ENCODE results near the gene SPDEF.

The SPDEF gene

GRCh38 chr6:34556031-34556471 lies at the start of gene SPDEF:
Gene SPDEF, minus strand, starts transcription at chr6:34556329. Its CDS starts 11,874 bp downstream, at chr6:34544455.
- no peak for TF ChIP-seq CTCF (conservative IDR thresholded peaks at IDR 0.05; ENCODE audit: low read depth)
- ChIA-PET CTCF (interaction anchor here (0.7 kb wide), 2 partner anchors 151 to 414 kb away, joined by 3 to 5 read pairs; no protein-coding TSS in a partner anchor), POLR2A (ENCODE audit: low non-redundant PET) (no interaction called here)
- no peak within 1 kb of the TSS for H3K27ac ChIP-seq
- no peak for DNase-seq (ENCODE audit: low spot score)

GRCh38 chr6:34603707-34604106 lies 47.6 kb upstream of the SPDEF start:
- DNase-seq (ENCODE audit: low spot score) = no peak

GRCh38 chr6:34602318-34603111 lies 46.4 kb upstream of the SPDEF start:
- H3K27ac ChIP-seq = no peak overlapping the region
- no peak for TF ChIP-seq CTCF (conservative IDR thresholded peaks at IDR 0.05; ENCODE audit: low read depth)
- ChIA-PET POLR2A (ENCODE audit: low non-redundant PET) (no interaction called here), CTCF (interaction anchor here (0.6 kb wide), 1 partner anchor 439 kb away, joined by 3 read pairs; no protein-coding TSS in a partner anchor)
- peak; percentile 18 for DNase-seq (ENCODE audit: low spot score)

More at GRCh38 chr6:34603707-34604106, 47.6 kb upstream of the SPDEF start:
- no peak overlapping the region for H3K27ac ChIP-seq
- CTCF ChIA-PET = no interaction called here
- TF ChIP-seq CTCF (conservative IDR thresholded peaks at IDR 0.05; ENCODE audit: low read depth) = no peak
- POLR2A ChIA-PET (ENCODE audit: low non-redundant PET) = no interaction called here

- ChIA-PET POLR2A (ENCODE audit: low non-redundant PET) (no interaction called here), CTCF (interaction anchor here (0.6 kb wide), 1 partner anchor 170 kb away, joined by 4 read pairs; no protein-coding TSS in a partner anchor)
- TF ChIP-seq CTCF (conservative IDR thresholded peaks at IDR 0.05; ENCODE audit: low read depth) = no peak
- DNase-seq (ENCODE audit: low spot score) = no peak
- H3K27ac ChIP-seq = no peak overlapping the region
Observed at GRCh38 chr6:34601706-34602105, 45.6 kb upstream of the SPDEF start.

GRCh38 chr6:34600796-34601195 lies 44.7 kb upstream of the SPDEF start:
- no peak for TF ChIP-seq CTCF (conservative IDR thresholded peaks at IDR 0.05; ENCODE audit: low read depth)
- ChIA-PET POLR2A (ENCODE audit: low non-redundant PET) (no interaction called here), CTCF (no interaction called here)
- no peak for DNase-seq (ENCODE audit: low spot score)
- H3K27ac ChIP-seq = no peak overlapping the region

- no peak overlapping the region for H3K27ac ChIP-seq
- CTCF ChIA-PET = no interaction called here
- no peak for TF ChIP-seq CTCF (conservative IDR thresholded peaks at IDR 0.05; ENCODE audit: low read depth)
- POLR2A ChIA-PET (ENCODE audit: low non-redundant PET) = no interaction called here
- no peak for DNase-seq (ENCODE audit: low spot score)
Observed at GRCh38 chr6:34600101-34600500, 44.0 kb upstream of the SPDEF start.
